Measurements from ENCODE around the gene TNFRSF21.
"Not testable (repeated sequence)": the region's sequence is repeated elsewhere in the genome, so short reads cannot be mapped to it uniquely, and the experiment has no call there.

DNA sequence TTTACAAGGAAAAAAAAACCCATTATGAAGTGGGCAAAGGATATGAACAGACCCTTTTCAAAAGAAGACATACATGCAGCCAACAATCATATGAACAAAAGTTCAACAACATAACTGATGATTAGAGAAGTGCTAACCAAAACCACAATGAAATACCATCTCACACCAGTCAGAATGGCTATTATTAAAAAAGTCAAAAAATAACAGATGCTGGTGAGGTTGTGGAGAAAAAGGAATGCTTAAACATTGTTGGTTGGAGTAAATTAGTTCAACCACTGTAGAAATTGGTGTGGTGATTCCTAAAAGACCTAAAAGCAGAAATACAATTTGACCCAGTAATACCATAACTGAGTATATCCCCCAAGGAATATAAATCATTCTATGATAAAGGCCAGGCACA is 86.5 kb downstream of the TNFRSF21 start:
- TF ChIP-seq, protein P1, sequence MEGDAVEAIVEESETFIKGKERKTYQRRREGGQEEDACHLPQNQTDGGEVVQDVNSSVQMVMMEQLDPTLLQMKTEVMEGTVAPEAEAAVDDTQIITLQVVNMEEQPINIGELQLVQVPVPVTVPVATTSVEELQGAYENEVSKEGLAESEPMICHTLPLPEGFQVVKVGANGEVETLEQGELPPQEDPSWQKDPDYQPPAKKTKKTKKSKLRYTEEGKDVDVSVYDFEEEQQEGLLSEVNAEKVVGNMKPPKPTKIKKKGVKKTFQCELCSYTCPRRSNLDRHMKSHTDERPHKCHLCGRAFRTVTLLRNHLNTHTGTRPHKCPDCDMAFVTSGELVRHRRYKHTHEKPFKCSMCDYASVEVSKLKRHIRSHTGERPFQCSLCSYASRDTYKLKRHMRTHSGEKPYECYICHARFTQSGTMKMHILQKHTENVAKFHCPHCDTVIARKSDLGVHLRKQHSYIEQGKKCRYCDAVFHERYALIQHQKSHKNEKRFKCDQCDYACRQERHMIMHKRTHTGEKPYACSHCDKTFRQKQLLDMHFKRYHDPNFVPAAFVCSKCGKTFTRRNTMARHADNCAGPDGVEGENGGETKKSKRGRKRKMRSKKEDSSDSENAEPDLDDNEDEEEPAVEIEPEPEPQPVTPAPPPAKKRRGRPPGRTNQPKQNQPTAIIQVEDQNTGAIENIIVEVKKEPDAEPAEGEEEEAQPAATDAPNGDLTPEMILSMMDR (conservative IDR thresholded peaks at IDR 0.05; ENCODE audit: low read length) = not testable (repeated sequence)
- not testable (repeated sequence) for TF ChIP-seq EZH2phosphoT487 (IDR thresholded peaks at IDR 0.05; ENCODE audit: borderline replicate concordance)
